Measurements from ENCODE around the gene TMEM178A. TPM values are rescaled to one million over a fixed set of nuclear protein-coding genes. Genes with fewer than 3 reads are reported as not detected.

The TMEM178A gene
- total and polyA plus RNA-seq, 2 of the 8 experiments (the other 6 are each of a cell fraction or from before 2014, with no cell fraction given): 11.2 to 14.9 TPM

- TF ChIP-seq, protein P1, sequence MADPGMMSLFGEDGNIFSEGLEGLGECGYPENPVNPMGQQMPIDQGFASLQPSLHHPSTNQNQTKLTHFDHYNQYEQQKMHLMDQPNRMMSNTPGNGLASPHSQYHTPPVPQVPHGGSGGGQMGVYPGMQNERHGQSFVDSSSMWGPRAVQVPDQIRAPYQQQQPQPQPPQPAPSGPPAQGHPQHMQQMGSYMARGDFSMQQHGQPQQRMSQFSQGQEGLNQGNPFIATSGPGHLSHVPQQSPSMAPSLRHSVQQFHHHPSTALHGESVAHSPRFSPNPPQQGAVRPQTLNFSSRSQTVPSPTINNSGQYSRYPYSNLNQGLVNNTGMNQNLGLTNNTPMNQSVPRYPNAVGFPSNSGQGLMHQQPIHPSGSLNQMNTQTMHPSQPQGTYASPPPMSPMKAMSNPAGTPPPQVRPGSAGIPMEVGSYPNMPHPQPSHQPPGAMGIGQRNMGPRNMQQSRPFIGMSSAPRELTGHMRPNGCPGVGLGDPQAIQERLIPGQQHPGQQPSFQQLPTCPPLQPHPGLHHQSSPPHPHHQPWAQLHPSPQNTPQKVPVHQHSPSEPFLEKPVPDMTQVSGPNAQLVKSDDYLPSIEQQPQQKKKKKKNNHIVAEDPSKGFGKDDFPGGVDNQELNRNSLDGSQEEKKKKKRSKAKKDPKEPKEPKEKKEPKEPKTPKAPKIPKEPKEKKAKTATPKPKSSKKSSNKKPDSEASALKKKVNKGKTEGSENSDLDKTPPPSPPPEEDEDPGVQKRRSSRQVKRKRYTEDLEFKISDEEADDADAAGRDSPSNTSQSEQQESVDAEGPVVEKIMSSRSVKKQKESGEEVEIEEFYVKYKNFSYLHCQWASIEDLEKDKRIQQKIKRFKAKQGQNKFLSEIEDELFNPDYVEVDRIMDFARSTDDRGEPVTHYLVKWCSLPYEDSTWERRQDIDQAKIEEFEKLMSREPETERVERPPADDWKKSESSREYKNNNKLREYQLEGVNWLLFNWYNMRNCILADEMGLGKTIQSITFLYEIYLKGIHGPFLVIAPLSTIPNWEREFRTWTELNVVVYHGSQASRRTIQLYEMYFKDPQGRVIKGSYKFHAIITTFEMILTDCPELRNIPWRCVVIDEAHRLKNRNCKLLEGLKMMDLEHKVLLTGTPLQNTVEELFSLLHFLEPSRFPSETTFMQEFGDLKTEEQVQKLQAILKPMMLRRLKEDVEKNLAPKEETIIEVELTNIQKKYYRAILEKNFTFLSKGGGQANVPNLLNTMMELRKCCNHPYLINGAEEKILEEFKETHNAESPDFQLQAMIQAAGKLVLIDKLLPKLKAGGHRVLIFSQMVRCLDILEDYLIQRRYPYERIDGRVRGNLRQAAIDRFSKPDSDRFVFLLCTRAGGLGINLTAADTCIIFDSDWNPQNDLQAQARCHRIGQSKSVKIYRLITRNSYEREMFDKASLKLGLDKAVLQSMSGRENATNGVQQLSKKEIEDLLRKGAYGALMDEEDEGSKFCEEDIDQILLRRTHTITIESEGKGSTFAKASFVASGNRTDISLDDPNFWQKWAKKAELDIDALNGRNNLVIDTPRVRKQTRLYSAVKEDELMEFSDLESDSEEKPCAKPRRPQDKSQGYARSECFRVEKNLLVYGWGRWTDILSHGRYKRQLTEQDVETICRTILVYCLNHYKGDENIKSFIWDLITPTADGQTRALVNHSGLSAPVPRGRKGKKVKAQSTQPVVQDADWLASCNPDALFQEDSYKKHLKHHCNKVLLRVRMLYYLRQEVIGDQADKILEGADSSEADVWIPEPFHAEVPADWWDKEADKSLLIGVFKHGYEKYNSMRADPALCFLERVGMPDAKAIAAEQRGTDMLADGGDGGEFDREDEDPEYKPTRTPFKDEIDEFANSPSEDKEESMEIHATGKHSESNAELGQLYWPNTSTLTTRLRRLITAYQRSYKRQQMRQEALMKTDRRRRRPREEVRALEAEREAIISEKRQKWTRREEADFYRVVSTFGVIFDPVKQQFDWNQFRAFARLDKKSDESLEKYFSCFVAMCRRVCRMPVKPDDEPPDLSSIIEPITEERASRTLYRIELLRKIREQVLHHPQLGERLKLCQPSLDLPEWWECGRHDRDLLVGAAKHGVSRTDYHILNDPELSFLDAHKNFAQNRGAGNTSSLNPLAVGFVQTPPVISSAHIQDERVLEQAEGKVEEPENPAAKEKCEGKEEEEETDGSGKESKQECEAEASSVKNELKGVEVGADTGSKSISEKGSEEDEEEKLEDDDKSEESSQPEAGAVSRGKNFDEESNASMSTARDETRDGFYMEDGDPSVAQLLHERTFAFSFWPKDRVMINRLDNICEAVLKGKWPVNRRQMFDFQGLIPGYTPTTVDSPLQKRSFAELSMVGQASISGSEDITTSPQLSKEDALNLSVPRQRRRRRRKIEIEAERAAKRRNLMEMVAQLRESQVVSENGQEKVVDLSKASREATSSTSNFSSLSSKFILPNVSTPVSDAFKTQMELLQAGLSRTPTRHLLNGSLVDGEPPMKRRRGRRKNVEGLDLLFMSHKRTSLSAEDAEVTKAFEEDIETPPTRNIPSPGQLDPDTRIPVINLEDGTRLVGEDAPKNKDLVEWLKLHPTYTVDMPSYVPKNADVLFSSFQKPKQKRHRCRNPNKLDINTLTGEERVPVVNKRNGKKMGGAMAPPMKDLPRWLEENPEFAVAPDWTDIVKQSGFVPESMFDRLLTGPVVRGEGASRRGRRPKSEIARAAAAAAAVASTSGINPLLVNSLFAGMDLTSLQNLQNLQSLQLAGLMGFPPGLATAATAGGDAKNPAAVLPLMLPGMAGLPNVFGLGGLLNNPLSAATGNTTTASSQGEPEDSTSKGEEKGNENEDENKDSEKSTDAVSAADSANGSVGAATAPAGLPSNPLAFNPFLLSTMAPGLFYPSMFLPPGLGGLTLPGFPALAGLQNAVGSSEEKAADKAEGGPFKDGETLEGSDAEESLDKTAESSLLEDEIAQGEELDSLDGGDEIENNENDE (IDR thresholded peaks at IDR 0.05; ENCODE audit: insufficient replicate concordance, low read length): no peak
- TF ChIP-seq MAFK (IDR thresholded peaks at IDR 0.05; ENCODE audit: low read depth, low read length): no peak
- TF ChIP-seq RXRA (IDR thresholded peaks at IDR 0.05; ENCODE audit: insufficient read depth, low read depth, low read length): no peak
- no peak for TF ChIP-seq CTCF (IDR thresholded peaks at IDR 0.05; ENCODE audit: control extremely low read depth in 1 of 3, insufficient read depth in 1 of 3, low read depth in 1 of 3, low read length in 3 of 3)
These were observed 38.8 kb downstream of the TMEM178A start (continued) for GRCh38 chr2:39704540-39704939.

Measured in H1 (cell line).